ENCODE measurements around the gene PCCA.

Gene PCCA

DNA sequence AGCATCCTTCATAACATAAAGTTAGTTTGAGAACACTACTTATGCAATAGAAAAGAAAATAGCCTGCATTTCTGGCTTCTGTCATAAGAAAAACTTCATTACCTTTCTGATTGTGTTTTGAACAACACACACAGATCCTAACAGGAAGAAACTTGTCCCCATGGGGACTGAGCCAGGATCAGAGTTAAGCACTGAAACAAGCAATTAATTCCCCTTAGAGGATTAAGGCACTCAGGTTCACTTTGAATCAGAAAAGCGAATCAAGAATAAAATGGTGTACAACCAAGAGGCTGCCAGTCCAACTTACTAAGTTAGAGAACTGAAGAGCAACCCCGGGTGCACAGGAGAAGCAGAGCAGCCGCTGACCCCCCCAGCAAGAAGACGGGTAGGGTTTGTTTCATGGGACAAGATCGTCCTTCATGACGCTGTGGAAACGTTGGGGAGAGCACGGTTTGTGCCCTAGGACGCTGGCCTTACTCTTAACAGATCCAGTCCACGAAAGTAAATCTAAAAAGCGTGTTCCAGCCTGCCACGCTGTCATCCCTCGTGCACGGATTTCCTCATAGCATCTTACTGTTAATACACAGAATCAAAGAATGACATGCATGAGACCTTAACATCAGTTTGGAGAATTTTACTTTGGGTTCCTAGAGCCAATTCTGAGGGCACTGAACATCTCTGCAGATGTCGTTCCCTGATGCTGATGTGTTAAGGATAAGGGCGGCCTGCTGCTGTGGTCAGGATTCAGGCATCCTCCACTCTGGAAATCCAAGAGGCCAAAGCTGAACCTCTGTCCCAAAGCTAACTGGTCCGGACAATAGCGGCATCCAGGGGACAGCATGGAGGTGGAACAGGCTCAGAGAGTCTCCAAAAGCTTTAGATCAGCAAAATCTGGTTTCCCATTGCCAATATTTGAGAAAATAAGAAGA, 453.3 kb downstream of the PCCA start:
- POLR2A ChIA-PET = no interaction called here
- no peak for DNase-seq (ENCODE audit: extremely low spot score)
- TF ChIP-seq ARNT (IDR thresholded peaks at IDR 0.05) = no peak
- TF ChIP-seq BHLHE40 (IDR thresholded peaks at IDR 0.05; ENCODE audit: borderline replicate concordance) = no peak
- TF ChIP-seq CTBP1 (IDR thresholded peaks at IDR 0.05; ENCODE audit: borderline replicate concordance) = no peak
- no peak for TF ChIP-seq FOXA1 (IDR thresholded peaks at IDR 0.05)
- TF ChIP-seq L3MBTL2 (conservative IDR thresholded peaks at IDR 0.05) = no peak
- TF ChIP-seq SP1 (IDR thresholded peaks at IDR 0.05) = no peak
- TF ChIP-seq NFRKB (IDR thresholded peaks at IDR 0.05) = no peak
- TF ChIP-seq FOXM1 (IDR thresholded peaks at IDR 0.05; ENCODE audit: borderline replicate concordance) = no peak
- CTCF ChIA-PET = interaction anchor here (1.2 kb wide), 1 partner anchor 11 kb away, joined by 4 read pairs; no protein-coding TSS in a partner anchor

DNA sequence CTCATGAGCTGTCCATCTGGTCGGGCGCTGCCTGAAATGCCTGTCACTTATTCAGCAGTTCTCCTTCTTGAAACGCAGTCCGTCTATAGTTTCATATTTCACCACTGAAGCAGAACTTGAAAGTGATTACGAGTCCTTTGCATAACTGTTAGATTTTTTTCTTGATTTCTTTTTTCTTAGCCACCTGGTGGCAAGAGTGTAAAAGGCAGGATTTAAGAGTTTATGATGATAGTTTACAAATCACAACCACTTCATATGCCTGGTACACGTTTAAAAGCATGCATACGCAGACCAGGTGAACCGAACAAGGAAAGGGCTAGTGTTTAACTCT, 453.9 kb downstream of the PCCA start:
- TF ChIP-seq SUZ12 (IDR thresholded peaks at IDR 0.05) (no peak), TARDBP (IDR thresholded peaks at IDR 0.05) (no peak), L3MBTL2 (conservative IDR thresholded peaks at IDR 0.05) (no peak), FOXM1 (IDR thresholded peaks at IDR 0.05; ENCODE audit: borderline replicate concordance) (no peak), ZNF384 (IDR thresholded peaks at IDR 0.05) (peak; percentile 81)
- TF ChIP-seq, protein P1, sequence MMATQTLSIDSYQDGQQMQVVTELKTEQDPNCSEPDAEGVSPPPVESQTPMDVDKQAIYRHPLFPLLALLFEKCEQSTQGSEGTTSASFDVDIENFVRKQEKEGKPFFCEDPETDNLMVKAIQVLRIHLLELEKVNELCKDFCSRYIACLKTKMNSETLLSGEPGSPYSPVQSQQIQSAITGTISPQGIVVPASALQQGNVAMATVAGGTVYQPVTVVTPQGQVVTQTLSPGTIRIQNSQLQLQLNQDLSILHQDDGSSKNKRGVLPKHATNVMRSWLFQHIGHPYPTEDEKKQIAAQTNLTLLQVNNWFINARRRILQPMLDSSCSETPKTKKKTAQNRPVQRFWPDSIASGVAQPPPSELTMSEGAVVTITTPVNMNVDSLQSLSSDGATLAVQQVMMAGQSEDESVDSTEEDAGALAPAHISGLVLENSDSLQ (IDR thresholded peaks at IDR 0.05) = peak; percentile 24; the same call in 1 of the 2 replicates
- ChIA-PET CTCF (interaction anchor here (1.2 kb wide), 1 partner anchor 12 kb away, joined by 4 read pairs; no protein-coding TSS in a partner anchor), POLR2A (no interaction called here)
- DNase-seq (ENCODE audit: extremely low spot score) = peak; percentile 23

DNA sequence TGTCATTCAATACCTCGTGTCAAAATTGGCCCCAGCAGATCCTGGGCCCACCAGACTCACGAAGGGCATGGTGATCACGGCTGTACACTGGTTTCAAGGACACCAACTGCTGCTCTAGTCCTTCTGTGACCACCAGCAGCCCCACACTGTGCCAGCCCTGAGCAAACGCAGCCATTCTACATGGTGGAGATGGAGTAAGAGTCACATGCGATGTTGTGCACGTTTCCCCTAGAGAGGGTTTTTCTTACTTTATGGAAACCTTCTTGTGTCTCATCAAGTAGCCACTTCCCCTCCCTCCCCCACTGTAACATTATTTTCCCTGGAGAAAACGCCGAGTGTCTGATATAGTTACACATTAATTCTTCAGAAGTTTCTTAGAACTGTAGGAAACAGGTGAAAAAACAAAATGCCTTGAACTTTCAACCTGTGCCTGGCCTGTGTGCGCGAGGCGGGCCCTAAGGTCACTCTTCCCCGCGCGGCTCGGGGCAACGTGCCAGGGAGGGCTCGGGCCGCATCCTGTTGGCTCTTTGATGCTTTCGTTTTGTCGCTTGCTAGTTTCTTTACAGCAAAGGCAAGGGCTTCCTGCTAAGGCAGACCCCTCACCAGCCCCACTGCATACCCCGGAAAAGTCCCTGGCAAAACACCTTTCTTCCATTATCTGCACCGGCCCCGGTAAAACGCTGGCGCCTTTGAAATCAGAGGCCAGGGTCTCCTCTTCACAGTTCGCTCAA, 455.1 kb downstream of the PCCA start:
- no peak for DNase-seq (ENCODE audit: extremely low spot score)
- POLR2A ChIA-PET = no interaction called here
- CTCF ChIA-PET = interaction anchor here (0.6 kb wide), 1 partner anchor 29 kb away, joined by 3 read pairs; no protein-coding TSS in a partner anchor
- no peak for TF ChIP-seq ARNT (IDR thresholded peaks at IDR 0.05)
- TF ChIP-seq FOXA1 (IDR thresholded peaks at IDR 0.05) = no peak
- no peak for TF ChIP-seq SP1 (IDR thresholded peaks at IDR 0.05)
- TF ChIP-seq BHLHE40 (IDR thresholded peaks at IDR 0.05; ENCODE audit: borderline replicate concordance) = no peak
- TF ChIP-seq ZNF384 (IDR thresholded peaks at IDR 0.05) = no peak
- no peak for TF ChIP-seq ELF4 (IDR thresholded peaks at IDR 0.05)
- no peak for TF ChIP-seq NFRKB (IDR thresholded peaks at IDR 0.05)
- no peak for TF ChIP-seq HDGF (IDR thresholded peaks at IDR 0.05; ENCODE audit: borderline replicate concordance)
- no peak for TF ChIP-seq FOXK2 (IDR thresholded peaks at IDR 0.05)
- no peak for TF ChIP-seq SUZ12 (IDR thresholded peaks at IDR 0.05)
- TF ChIP-seq L3MBTL2 (conservative IDR thresholded peaks at IDR 0.05) = no peak
- TF ChIP-seq, protein P1 (IDR thresholded peaks at IDR 0.05) = no peak
- no peak for TF ChIP-seq CTBP1 (IDR thresholded peaks at IDR 0.05; ENCODE audit: borderline replicate concordance)

DNA sequence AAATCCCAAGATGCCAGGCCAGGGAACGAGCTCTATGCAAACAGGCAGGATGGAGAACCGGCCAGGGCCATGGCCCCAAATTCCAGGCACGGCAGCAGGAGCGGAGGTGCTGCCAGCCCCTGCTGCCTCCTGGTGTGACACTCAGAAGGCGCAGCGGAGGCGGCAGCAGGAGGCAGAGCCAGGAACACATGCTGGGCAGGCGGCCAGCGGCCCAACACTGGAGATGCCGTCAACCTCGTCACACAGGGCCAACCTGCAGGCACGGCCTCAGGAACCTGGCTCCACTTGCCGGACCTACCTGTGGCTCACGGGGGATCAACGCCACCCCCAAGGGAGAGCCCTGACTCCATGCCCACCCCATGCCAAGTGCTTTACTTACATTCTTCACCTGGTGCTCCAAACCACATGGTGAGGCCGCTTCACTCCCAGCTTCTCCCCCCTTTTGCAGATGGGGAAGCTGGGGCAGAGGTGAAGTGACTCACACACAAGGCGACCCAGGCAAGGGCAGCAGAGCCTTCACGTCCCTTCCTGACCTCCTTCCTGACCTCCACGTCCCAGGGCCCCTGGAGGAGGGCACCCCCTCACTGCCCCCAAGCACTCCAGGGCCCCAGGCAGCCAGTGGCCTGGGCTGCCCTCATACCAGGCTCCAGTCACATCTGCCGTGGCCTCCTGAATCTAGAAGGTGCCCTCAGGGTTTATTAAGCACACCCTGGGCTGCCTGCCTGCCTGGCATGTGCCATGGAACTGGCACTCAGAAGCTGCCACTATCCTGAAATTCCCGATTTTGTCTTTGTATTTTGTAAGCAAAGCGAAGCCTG, 456.2 kb downstream of the PCCA start:
- TF ChIP-seq FOXA1 (IDR thresholded peaks at IDR 0.05) (no peak), ARNT (IDR thresholded peaks at IDR 0.05) (no peak), L3MBTL2 (conservative IDR thresholded peaks at IDR 0.05) (no peak), BHLHE40 (IDR thresholded peaks at IDR 0.05; ENCODE audit: borderline replicate concordance) (no peak), LEF1 (IDR thresholded peaks at IDR 0.05; ENCODE audit: borderline replicate concordance) (no peak), NFRKB (IDR thresholded peaks at IDR 0.05) (no peak), SP1 (IDR thresholded peaks at IDR 0.05) (no peak), ELF4 (IDR thresholded peaks at IDR 0.05) (no peak), HDGF (IDR thresholded peaks at IDR 0.05; ENCODE audit: borderline replicate concordance) (no peak), TARDBP (IDR thresholded peaks at IDR 0.05) (no peak), FOXK2 (IDR thresholded peaks at IDR 0.05) (no peak), FOXM1 (IDR thresholded peaks at IDR 0.05; ENCODE audit: borderline replicate concordance) (no peak), CTBP1 (IDR thresholded peaks at IDR 0.05; ENCODE audit: borderline replicate concordance) (no peak), SUZ12 (IDR thresholded peaks at IDR 0.05) (no peak), ZNF384 (IDR thresholded peaks at IDR 0.05) (no peak)
- TF ChIP-seq, protein P1 (IDR thresholded peaks at IDR 0.05) = no peak
- DNase-seq (ENCODE audit: extremely low spot score) = no peak
- ChIA-PET CTCF (interaction anchor here (0.6 kb wide), 1 partner anchor 28 kb away, joined by 3 read pairs; no protein-coding TSS in a partner anchor), POLR2A (no interaction called here)

DNA sequence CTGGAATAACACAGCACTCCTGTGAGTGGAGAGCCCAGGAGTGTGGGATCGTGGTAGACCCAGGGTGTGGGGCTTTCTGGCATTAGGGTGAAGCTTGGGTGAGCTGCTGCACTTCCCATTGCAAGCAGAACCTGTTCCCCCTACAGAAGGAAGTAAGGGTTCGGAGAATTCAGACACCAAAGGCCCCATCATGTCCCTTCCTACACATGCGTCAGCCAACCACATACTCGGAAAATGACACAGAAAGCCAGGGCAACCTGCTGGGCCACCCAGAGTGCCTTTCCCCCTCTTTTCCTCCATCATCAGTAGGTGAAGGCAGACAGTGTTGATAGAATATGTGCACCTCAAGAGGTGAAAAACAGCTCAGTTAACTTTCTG, 456.8 kb downstream of the PCCA start:
- TF ChIP-seq FOXA1 (IDR thresholded peaks at IDR 0.05) (no peak), SP1 (IDR thresholded peaks at IDR 0.05) (no peak), HDGF (IDR thresholded peaks at IDR 0.05; ENCODE audit: borderline replicate concordance) (no peak), ARNT (IDR thresholded peaks at IDR 0.05) (no peak), TARDBP (IDR thresholded peaks at IDR 0.05) (no peak), LEF1 (IDR thresholded peaks at IDR 0.05; ENCODE audit: borderline replicate concordance) (no peak)
- TF ChIP-seq, protein P1 (IDR thresholded peaks at IDR 0.05) = no peak
- POLR2A ChIA-PET = no interaction called here

More for the DNA sequence above, 456.8 kb downstream of the PCCA start:
- DNase-seq (ENCODE audit: extremely low spot score) = no peak
- CTCF ChIA-PET = no interaction called here
